ENCODE results near the gene PRKCQ. TPM values are rescaled to one million over a fixed set of nuclear protein-coding genes. Genes with fewer than 3 reads are reported as not detected.

Gene PRKCQ
- total and polyA plus RNA-seq, 2 of the 8 experiments (the other 6 are each of a cell fraction or from before 2014, with no cell fraction given), result 9.1 to 22.6 TPM

GRCh38 chr10:6511347-6511746 is 68.7 kb downstream of the PRKCQ start (continued):
- TF ChIP-seq CHD7 (IDR thresholded peaks at IDR 0.05; ENCODE audit: insufficient replicate concordance, low read length) (no peak), TCF12 (IDR thresholded peaks at IDR 0.05; ENCODE audit: low read depth, low read length) (no peak), RFX5 (IDR thresholded peaks at IDR 0.05; ENCODE audit: borderline replicate concordance, low read depth, low read length) (no peak), GTF2F1 (IDR thresholded peaks at IDR 0.05; ENCODE audit: borderline replicate concordance, low read depth, low read length) (no peak), KDM4A (IDR thresholded peaks at IDR 0.05; ENCODE audit: low read depth, low read length, severe bottlenecking) (no peak), POLR2A (IDR thresholded peaks at IDR 0.05; ENCODE audit: control extremely low read depth in 1 of 2, low read depth in 2 of 2, low read length in 2 of 2) (no peak), EGR1 (IDR thresholded peaks at IDR 0.05; ENCODE audit: borderline replicate concordance, low read depth, low read length) (no peak), CREB1 (IDR thresholded peaks at IDR 0.05) (no peak), CTCF (IDR thresholded peaks at IDR 0.05; ENCODE audit: control extremely low read depth in 1 of 3, insufficient read depth in 1 of 3, low read depth in 1 of 3, low read length in 3 of 3) (no peak), SRF (IDR thresholded peaks at IDR 0.05; ENCODE audit: low read depth, low read length) (no peak)
